AG10803 (cell line): ENCODE results near the gene EDC3.

Experiments
- DNase-seq: peaks from one replicate; pipeline ENCODE4 v3.0.0; 2010; ENCODE audit warnings: low read depth
- H3K4me3 ChIP-seq: 2 replicates; pipeline ENCODE4 v1.5.1; 2011; ENCODE audit warnings: mild to moderate bottlenecking, low read length, control low read depth
- TF ChIP-seq, protein P1 (sequence below): conservative IDR thresholded peaks from 2 replicates; pipeline ENCODE4 v1.5.1; 2011; ENCODE audit warnings: mild to moderate bottlenecking, low read length, control low read depth, inconsistent platforms

Gene EDC3

DNA sequence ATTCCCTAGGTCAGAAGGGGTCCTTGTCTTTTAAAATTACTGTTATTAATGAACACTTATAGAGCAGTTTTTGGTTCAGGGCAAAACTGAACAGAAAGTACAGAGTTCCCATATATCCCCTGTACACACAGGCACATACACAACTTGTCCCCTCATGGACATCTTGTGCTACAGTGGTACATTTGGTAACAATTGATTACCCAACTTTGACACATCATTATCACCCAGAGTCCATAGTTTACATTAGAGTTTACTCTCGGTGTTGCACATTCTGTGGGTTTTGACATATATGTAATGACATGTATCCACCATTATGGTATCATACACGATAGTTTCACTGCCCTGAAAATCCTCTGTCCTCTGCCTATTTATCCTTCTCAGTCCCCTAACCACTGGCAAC lies 984 bp upstream of the EDC3 start:
- DNase-seq: no peak
- TF ChIP-seq, protein P1, sequence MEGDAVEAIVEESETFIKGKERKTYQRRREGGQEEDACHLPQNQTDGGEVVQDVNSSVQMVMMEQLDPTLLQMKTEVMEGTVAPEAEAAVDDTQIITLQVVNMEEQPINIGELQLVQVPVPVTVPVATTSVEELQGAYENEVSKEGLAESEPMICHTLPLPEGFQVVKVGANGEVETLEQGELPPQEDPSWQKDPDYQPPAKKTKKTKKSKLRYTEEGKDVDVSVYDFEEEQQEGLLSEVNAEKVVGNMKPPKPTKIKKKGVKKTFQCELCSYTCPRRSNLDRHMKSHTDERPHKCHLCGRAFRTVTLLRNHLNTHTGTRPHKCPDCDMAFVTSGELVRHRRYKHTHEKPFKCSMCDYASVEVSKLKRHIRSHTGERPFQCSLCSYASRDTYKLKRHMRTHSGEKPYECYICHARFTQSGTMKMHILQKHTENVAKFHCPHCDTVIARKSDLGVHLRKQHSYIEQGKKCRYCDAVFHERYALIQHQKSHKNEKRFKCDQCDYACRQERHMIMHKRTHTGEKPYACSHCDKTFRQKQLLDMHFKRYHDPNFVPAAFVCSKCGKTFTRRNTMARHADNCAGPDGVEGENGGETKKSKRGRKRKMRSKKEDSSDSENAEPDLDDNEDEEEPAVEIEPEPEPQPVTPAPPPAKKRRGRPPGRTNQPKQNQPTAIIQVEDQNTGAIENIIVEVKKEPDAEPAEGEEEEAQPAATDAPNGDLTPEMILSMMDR: no peak
- H3K4me3 ChIP-seq: no peak overlapping the region

DNA sequence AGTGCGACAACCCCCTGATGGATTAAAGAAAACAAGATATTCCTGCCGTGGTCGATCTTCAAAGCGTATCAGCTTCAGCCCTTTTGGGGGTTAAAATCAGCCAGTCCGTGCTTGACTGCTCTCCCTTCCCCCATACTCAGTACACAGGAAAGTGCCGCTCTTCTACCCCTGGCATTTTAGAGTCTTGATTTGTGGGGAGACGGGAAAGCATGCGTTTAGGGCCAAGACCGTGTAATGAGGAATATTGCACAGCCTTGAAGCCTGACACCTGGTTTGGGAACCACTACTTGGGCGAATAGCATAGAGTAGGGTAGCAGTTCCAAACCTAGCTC lies 540 bp upstream of the EDC3 start:
- H3K4me3 ChIP-seq: peak overlapping the region; percentile 95
- TF ChIP-seq, protein P1: no peak
- no peak for DNase-seq

DNA sequence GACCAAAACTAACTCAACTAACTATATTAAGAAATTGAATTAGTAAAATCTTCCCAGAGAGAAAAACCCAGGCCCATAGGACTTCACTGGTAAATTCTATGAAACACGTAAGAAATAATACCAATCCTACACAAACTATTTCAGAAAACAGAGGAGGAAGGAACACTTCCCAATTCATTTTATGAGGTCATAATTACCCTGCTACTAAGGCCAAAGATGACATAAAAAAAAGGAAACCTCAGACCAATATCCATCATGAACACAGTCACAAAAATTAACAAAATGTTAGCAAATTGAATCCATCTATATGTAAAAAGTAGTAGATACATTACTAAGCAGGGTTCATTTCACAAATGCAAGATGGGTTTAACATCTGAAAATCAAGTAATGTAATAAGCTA lies 3.5 kb downstream of the EDC3 start:
- DNase-seq: no peak
- TF ChIP-seq, protein P1: no peak
- no peak overlapping the region for H3K4me3 ChIP-seq

DNA sequence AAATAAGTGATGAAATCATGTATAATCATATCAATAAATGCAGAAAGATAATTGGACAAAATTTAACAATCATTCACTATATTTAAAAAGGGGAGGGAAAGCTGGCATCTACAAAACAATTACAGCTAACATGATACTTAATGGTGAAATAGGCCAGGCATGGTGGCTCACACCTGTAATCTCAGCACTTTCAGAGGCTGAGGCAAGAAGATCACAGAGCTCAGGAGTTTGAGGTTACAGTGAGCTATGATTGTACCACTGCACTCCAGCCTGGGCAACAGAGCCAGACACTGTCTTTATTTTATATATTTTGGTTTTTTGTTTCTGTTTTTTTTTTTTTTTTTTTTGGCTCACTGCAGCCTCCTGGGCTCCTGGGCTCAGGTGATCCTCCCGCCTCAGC lies 12.1 kb downstream of the EDC3 start:
- DNase-seq: no peak

DNA sequence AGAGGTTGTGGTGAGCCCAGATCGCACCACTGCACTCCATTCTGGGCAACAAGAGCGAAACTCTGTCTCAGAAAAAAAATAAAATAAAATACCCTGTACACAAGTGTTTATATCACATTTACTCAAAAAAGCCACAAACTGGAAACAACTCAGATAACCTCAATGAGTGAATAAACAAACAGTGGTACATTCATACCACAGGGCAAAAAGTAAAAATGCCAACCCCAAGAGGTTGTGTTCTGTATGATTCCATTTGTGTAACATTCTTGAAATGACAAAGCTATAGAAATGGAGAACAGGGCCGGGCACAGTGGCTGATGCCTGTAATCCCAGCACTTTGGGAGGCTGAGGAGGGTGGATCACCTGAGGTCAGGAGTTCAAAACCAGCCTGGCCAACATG lies 12.9 kb downstream of the EDC3 start:
- TF ChIP-seq, protein P1: no peak
- no peak for DNase-seq
- H3K4me3 ChIP-seq: no peak overlapping the region

More for the DNA sequence above, 12.1 kb downstream of the EDC3 start:
- TF ChIP-seq, protein P1: no peak
- no peak overlapping the region for H3K4me3 ChIP-seq

DNA sequence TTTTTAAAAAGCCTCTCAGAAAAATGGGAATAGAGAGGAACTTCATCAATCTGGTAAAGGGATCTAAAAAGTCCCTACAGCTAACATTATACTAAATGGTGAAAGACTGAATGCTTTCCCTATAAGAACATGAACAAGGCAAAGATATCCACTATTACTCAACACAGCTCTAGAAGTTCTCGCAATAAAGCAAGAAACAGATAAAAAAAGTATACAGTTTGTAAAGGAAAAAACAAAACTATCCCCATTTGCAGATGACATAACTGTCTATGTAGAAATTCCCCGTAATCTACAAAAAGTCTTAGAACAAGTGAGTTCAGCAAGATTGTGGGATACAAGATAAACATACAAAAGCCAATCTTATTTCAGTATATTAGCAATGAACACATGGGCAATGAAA lies 15.4 kb downstream of the EDC3 start:
- DNase-seq: no peak
- TF ChIP-seq, protein P1: no peak
- no peak overlapping the region for H3K4me3 ChIP-seq

DNA sequence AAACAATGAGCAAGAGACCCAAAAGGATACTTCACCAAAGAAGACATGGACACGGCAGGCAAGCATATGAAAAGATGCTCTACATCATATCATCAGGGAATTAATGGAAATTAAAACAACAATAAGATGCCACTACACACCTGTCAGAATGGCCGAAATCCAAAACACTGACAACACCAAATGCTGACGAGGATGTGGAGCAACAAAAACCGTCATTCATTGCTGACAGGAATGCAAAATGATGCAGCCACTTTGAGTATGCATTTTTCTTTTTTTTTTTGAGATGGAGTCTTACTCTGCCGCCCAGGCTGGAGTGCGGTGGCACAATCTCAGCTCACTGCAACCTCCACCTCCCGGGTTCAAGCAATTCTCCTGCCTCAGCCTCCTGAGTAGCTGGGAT lies 19.0 kb downstream of the EDC3 start:
- TF ChIP-seq, protein P1: no peak
- no peak for DNase-seq
- no peak overlapping the region for H3K4me3 ChIP-seq
